HUDEP-2 (cell line): Measurements from ENCODE around the gene NANOS3.
"Not testable (repeated sequence)": the region's sequence is repeated elsewhere in the genome, so short reads cannot be mapped to it uniquely, and the experiment has no call there.

Experiments
- DNase-seq, 76 experiments: peaks; one replicate each; lab custom pipeline; 2025; ENCODE audit not compliant: unreplicated experiment in 76 of 76; lab: John Stamatoyannopoulos, UW

The NANOS3 gene

DNA sequence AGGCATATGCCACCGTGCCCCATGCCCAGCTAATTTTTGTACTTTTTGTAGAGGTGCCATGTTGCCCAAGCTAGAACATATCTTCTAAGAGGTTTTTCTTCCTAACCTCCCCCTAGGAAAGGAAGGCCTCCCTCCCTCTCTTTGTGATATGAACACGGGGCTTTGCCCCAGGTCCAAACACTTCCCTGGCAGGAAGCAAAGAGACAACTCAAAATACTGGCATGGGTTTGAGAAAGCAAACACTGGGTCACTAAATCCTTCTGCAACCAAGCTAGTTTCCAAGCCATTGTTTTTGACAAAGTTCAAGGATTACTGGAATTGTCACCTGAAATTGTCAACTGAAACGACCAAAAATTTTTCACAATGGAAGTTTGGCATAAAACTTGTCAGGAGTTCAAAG is 37.8 kb downstream of the NANOS3 start:
- no peak for DNase-seq

DNA sequence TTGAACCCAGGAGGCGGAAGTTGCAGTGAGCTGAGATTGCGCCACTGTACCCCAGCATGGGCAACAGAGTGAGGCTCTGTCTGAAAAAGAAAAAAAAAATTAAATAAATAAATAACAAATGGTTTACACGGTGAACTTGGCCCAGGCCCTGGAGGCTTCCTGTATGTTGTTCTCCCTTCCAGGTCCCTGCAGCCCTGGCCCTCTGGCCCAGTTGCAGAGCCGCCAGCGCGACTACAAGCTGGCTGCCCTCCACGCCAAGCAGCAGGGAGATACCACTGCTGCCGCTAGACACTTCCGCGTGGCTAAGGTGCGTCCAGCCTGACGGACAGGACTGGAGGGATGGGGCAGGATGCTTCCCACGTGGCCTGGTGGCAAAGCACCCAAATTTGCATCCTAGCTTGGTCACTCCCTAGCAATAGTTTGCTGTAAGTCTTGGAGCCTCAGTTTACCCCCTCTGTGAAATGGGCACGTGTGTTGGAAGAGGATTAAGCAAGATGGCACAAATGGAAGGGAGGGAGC is 41.0 kb downstream of the NANOS3 start:
- no peak for DNase-seq

DNA sequence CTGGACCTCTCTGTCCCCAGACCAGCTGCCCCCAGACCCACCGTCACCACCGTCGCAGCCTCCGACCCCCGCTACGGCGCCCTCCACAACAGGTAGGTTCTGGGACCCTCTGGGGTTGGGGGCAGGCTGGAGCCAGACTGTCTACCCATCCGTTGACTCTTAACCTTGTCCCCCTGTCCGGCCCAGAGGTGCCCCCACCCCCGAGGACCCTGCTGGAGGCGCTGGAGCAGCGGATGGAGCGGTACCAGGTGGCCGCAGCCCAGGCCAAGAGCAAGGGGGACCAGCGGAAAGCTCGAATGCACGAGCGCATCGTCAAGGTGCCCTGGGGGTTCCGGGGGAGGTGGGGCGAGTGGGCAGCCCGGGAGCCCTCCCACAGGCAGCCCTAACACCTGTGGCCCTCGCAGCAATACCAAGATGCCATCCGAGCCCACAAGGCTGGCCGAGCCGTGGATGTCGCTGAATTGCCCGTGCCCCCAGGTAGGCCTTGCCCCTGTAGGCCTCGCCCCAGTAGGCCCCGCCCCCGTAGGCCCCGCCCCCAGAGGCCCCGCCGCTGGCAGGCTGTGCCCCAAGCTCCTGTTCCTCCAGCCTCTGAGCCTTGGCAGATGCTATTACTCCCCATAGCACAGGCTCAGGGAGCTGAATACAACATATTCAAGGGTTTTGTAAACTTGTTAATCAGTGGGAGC is 41.9 kb downstream of the NANOS3 start:
- peak in 2 of 76 experiments; percentile 14 to 23 for DNase-seq

DNA sequence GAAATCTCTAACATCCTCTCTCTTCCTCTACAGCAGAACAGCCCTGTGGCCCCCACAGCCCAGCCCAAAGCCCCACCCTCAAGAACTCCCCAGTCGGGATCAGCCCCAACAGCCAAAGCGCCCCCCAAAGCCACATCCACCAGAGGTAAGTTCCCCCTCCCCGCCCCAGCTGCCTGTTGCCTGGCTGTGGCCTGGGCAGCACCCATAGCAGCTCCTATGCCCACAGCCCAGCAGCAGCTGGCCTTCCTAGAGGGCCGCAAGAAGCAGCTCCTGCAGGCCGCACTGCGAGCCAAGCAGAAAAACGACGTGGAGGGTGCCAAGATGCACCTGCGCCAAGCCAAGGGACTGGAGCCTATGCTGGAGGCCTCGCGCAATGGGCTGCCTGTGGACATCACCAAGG is 43.6 kb downstream of the NANOS3 start:
- DNase-seq = no peak

DNA sequence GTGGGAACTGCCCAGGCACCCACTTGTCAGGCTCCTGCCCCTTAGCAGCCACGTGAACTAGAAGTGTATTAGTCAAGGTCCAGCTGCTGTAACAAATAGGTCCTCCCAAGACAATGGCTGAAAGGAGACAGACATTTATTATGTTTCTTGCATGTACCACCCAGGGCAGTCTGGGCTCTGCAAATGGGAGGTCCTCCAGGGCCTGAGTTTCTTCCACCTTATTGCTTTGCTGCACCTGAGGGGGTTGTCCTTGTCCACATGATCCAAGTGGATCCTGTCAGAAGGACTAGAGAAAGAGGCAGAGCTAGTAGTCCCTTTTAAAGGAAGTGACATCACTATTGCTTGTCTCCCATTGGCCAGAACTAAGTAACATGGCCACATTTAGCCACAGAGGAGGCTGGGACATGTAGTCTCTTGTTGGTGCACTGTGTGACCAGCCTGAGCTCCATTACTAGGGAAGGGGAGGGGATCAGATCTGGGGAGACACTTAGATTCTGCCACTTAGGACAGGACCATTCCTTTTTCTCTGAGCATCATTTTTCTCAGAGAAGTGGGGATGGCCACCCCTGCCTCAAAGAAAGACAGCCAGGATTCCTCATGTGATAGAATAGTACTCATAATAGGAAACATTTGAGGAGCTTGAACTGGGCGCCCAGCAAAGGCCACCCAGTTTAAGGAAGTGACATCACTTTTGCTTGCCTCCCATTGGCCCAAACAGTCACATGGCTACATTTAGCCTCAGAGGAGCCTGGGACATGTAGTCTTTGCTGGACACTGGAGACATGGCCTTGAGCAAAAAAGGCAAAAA is 44.2 kb downstream of the NANOS3 start:
- peak in 41 of 76 experiments; percentile 2 to 61 (median 31) for DNase-seq

DNA sequence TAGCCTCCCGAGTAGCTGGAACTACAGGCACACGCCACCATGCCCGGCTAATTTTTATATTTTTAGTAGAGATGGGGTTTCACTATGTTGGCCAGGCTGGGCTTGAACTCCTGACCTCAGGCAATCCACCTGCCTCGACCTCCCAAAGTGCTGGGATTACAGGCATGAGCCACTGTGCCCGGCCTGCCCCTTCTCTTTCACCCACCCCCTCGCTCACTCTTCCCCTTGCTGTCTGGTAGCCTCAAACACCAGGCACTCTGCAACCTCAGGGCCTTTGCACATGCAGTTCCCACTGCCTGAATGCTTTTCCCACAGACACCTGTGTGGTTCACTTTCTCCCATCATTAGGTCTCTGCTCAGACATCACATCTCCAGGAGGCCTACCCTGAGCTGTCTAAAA is 45.2 kb downstream of the NANOS3 start:
- not testable (repeated sequence) for DNase-seq

DNA sequence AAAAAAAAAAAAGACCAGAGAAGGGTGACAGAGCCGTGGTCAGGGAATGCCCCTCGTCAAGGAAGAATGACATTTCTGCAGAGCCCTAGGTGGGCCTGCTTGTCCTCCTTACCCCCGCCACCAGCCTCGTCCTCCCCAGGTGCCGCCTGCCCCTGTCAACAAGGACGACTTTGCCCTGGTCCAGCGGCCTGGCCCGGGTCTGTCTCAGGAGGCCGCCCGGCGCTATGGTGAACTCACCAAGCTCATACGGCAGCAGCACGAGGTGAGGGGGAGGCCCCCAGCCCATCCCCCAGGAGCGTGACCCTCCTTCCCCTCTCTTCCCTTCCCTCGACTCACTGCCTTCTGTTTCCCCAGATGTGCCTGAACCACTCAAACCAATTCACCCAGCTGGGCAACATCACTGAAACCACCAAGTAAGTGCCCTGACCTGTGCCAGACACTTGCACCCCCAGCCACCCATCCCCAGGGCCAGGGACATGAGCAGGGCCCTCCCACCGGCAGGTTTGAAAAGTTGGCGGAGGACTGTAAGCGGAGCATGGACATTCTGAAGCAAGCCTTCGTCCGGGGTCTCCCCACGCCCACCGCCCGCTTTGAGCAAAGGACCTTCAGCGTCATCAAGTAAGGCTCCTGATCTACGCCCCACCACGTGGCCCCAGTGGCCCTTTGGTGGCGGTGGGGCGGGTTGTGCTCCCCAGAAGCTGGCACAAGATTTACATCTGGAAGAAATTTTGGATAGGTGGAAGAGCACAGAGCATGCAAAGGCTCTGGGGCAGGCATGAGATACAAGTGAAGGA is 46.5 kb downstream of the NANOS3 start:
- DNase-seq = no peak

DNA sequence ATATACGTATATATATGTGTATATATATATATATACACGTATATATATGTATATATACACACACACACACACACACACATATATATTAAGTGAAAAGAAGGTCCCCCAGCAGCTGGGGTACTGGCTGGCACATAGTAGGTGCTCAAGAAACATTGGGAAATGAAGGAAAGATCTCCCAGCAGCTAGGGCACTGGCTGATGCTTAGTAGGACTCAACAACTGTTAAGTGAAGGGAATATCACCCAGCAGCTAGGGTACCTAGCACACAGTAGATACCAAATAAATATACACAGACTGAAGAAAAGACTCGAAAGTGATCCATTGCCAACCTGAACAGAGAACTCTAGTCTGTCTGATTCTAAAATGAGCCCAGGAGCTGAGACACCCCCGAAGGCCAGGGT is 49.1 kb downstream of the NANOS3 start:
- DNase-seq = no peak

DNA sequence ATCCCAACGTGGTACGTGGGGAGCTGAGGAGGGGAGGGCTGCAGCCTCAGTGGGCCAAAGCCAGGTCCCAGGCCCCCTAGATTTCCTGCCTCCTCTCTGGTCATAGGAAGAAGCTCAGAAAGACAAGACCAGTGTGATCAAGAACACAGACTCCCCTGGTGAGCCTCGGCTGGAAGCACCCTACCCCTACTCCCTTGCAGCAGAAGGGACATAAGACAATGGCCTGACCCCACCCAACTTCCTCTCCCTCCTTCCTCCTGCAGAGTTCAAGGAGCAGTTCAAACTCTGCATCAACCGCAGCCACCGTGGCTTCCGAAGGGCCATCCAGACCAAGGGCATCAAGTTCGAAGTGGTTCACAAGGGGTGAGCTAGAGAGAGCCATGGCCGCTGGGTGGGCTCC is 49.8 kb downstream of the NANOS3 start:
- no peak for DNase-seq

DNA sequence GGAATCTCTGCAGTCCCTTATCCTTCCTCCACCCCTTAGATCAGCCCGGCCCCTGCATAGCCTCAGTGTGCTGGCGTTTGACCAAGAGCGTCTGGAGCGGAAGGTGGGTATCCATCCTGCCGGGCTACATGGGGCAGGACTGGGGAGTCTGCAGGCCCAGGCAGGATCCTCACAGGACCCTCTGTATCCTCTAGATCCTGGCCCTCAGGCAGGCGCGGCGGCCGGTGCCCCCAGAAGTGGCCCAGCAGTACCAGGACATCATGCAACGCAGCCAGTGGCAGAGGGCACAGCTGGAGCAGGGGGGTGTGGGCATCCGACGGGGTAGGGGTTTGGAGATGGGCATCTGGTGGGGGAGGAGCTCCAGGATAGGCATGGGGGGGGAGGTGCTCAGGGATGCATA is 52.4 kb downstream of the NANOS3 start:
- no peak for DNase-seq

DNA sequence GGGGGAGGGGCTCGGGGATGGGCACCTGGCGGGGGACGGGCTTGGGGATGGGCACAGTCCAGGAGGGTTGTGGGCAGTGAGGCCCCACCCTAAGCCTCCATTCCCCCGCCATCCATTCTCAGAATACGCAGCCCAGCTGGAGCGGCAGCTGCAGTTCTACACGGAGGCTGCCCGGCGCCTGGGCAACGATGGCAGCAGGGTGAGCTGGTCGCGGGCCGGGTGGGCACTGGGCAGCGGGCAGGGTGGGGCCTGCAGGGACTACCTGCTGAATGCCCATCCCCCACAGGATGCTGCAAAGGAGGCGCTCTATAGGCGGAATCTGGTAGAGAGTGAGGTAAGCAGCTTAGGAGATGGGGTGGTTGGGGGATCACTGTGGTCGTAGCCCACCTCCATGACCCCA is 53.0 kb downstream of the NANOS3 start:
- DNase-seq = no peak
